HUES6 (cell line): ENCODE data around the gene TMEM254.
"Not testable (repeated sequence)": the region's sequence is repeated elsewhere in the genome, so short reads cannot be mapped to it uniquely, and the experiment has no call there.

Experiments
- H3K27ac ChIP-seq: 2 replicates; pipeline ENCODE4 v1.7.0; 2013; ENCODE audit warnings: low read depth, mild to moderate bottlenecking, low read length, inconsistent platforms
- H3K27me3 ChIP-seq: 2 replicates; pipeline ENCODE4 v1.6.1; 2013; ENCODE audit warnings: low read length; ENCODE audit not compliant: control insufficient read depth, insufficient read depth
- H3K36me3 ChIP-seq: 2 replicates; pipeline ENCODE4 v1.6.1; 2013; ENCODE audit warnings: low read length; ENCODE audit not compliant: control insufficient read depth, insufficient read depth
- H3K4me1 ChIP-seq: 2 replicates; pipeline ENCODE4 v1.6.1; 2013; ENCODE audit warnings: low read length; ENCODE audit not compliant: control insufficient read depth, insufficient read depth
- H3K4me3 ChIP-seq: 2 replicates; pipeline ENCODE4 v1.5.1; 2013; ENCODE audit warnings: low read depth, low read length
- H3K9ac ChIP-seq: one replicate; pipeline ENCODE4 v1.6.1; 2013; ENCODE audit warnings: mild to moderate bottlenecking, low read length
- H3K9me3 ChIP-seq: 2 replicates; pipeline ENCODE4 v1.6.1; 2013; ENCODE audit warnings: low read depth, low read length; ENCODE audit not compliant: control insufficient read depth, insufficient read depth

The TMEM254 gene, protein sequence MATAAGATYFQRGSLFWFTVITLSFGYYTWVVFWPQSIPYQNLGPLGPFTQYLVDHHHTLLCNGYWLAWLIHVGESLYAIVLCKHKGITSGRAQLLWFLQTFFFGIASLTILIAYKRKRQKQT

DNA sequence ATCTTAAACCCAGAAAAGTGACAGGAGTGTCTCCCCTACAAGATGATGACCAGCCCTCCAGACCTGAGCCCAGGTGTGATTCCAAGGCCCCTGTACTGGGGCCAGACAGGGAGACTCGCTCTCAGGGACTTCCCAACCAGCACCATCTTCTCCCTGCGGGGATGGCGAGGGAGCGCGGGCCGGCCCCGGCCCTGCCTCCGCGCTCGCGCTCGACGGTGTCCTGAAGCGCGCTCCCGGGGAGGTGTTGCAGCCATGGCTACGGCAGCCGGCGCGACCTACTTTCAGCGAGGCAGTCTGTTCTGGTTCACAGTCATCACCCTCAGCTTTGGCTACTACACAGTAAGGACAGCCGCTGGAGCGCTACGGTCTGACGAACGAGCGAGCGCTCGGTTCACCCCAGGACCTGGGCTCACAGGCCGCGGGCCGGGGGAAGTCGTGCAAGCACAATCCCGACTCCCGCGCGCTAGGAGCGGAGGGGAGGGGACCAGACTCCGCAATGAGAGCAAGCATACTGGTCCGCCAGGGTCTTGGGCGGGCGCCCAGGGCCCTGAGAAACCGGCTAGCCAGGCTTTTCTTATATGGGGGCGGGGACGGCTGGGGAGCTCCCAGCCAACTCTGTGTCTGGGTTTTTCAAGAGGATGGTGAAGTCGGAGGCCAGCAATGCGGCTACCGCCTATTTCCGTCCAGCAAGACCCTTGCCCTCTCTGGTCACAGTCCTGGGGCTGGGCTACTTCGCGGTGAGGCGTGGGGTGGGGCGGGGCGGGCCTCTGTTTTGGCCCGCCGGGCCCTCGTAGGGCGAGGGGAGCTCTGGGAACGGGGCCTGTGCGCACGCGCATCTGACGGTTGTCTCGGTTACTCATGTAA lies at the start of gene TMEM254:
TMEM254 (plus strand) TSS at position 218 of the 864 bp plus-strand sequence; CDS start at position 253, 35 bp downstream.
- Histone ChIP-seq H3K9me3 (no peaks in the 10 kb centered on the region), H3K9ac (peak within 1 kb of the TSS; percentile 81), H3K27me3 (no peaks in the 10 kb centered on the region), H3K4me1 (peaks cover 10% of the 10 kb centered on the region), H3K36me3 (no peaks in the 10 kb centered on the region), H3K27ac (peak within 1 kb of the TSS; percentile 89), H3K4me3 (peak within 1 kb of the TSS; percentile 85)

DNA sequence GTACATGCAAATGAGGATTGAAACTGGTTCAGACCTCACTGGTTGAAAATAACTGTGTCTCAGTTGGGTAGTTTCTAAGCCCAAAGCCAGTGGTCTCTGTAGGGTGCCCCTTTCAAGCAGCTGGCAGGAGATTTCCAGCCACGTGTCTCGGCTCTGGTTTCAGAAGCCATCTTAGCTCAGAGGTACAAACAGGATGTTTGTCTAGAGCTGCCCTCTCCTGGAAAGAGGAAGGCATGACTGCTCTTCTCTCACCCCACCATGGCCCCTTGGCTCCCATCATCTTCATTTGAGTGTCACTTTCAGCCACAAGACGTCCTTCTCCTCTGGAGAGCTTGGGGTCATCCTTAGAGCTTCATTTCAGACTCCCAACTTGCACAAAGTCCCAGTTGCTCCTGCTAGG lies 49.3 kb upstream of the TMEM254 start:
- H3K36me3 ChIP-seq, H3K9ac ChIP-seq, H3K4me3 ChIP-seq, H3K4me1 ChIP-seq, H3K27me3 ChIP-seq, H3K27ac ChIP-seq, H3K9me3 ChIP-seq: not testable (repeated sequence)

DNA sequence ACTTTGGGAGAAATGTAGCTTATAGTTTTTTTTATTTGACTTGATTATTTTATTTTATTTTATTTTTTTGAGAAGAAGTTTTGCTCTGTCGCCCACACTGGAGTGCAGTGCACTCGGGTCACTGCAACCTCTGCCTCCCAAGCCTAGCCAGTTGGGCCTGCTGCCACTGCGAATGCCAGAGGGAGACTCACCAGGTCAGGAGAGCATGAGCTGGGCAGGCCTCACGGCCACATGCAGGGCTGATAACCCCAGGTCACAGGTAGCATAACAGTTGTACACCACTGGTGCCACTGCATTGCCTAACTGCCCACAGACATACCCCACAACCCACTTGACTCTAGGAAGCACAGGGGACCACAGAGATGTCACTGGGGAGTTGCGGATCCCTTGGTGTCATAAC lies 48.6 kb upstream of the TMEM254 start:
- not testable (repeated sequence) for H3K27me3 ChIP-seq, H3K36me3 ChIP-seq, H3K9ac ChIP-seq, H3K4me1 ChIP-seq, H3K9me3 ChIP-seq, H3K27ac ChIP-seq, H3K4me3 ChIP-seq

DNA sequence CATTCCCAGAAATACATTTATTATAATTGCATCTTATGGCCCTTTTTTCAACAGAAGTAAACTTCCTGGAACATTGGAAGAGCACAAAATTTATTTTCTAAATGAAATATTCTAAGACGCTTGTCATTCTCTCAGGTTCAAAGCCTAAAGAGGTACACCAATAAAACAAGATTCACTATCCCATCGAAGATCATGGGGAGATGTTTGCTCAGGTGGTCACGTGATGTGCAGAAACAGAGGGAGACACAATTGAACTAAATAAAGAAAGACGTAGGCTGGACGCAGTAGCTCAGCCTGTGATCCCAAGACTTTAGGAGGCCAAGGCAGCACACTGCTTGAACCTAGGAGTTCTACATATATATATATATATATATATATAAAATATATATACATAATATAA lies 46.0 kb upstream of the TMEM254 start:
- Histone ChIP-seq H3K27me3 (no peaks in the 10 kb centered on the region), H3K9me3 (no peaks in the 10 kb centered on the region), H3K9ac (no peak overlapping the region), H3K36me3 (no peaks in the 10 kb centered on the region), H3K27ac (no peak overlapping the region), H3K4me3 (no peak overlapping the region), H3K4me1 (peaks cover 4% of the 10 kb centered on the region; the same call in 1 of the 2 replicates)

DNA sequence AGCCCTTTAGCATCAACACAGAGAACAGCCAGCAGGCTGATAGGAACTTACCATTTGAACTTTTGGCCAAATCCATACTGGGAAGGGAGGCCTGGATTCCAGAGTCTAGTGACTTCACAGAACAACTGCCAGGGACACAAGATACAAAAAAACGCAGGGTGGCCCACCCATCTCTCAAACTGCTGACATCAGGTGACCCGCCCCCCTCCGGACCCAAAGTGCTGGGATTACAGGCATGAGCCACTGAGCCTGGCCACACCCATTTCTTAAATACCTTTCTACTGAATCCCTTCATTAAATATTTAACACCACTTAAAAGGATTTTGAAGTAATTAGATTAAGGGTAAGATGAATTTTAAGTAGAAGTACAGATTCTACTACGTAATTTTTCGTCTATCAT lies 43.7 kb upstream of the TMEM254 start:
- H3K36me3 ChIP-seq: not testable (repeated sequence)

DNA sequence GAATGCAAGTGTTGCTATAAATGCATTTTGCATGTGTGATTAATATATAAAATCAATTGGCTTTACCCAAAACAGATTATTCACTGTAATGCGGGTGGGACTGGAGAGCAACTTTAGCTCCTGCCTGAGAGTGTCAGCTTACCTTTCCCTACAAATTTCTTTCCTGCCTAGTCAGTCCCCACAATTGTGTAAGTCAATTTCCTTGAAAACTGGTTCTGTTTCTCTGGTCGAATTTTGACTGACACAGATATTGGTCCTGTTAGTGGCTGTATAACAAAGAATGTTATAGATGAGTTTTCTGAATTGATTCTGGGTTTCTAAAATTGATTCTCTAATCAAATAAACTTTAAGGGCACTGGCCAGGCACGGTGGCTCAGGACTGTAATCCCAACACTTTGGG lies 43.0 kb upstream of the TMEM254 start:
- not testable (repeated sequence) for H3K4me3 ChIP-seq, H3K9ac ChIP-seq, H3K4me1 ChIP-seq, H3K36me3 ChIP-seq, H3K27me3 ChIP-seq, H3K27ac ChIP-seq, H3K9me3 ChIP-seq

More for the DNA sequence above, 43.7 kb upstream of the TMEM254 start:
- H3K9ac ChIP-seq, H3K4me1 ChIP-seq, H3K9me3 ChIP-seq, H3K27me3 ChIP-seq, H3K4me3 ChIP-seq, H3K27ac ChIP-seq: not testable (repeated sequence)

DNA sequence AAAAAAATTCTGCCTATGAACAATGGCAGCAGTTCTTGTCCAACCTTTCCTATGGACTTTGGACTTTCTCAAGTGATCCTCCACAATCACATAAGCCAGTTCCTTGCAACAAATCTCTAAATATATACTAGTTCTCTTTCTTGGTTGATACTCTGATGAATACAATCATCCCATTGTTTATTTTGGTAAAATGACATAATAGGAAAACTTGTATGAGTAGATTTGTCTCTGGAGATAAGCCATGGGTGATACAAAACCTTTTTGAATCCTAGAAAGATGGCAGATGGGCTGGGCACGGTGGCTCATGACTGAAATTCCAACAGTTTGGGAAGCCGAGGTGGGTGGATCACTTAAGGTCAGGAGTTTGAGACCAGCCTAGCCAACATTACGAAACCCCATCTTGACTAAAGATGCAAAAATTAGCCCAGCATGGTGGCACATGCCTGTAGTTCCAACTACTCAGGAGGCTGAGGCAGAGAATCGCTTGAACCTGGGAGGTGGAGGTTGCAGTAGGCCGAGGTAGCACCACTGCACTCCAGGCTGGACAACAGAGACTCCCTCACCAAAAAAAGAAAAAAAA lies 41.5 kb upstream of the TMEM254 start:
- H3K9me3 ChIP-seq, H3K9ac ChIP-seq, H3K4me3 ChIP-seq, H3K4me1 ChIP-seq, H3K36me3 ChIP-seq, H3K27me3 ChIP-seq, H3K27ac ChIP-seq: not testable (repeated sequence)

DNA sequence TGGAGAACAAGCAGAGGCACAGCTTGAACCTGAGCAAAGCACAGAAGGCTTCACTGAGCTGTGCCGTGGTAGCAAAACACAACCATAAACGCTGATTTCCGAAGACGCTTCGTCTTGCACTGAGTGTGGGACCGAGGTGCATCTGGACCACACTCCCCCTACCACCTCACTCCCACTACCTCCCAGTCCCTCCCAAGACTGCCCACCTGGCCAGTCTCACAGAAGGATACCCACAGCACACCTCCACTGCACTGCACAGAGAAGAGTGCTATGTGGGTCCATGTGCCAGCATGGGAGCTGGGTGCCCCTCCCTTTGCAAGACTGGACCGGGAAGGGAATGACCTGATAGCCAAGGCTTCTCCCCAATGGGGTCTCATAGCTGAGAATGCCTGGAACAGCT lies 40.2 kb upstream of the TMEM254 start:
- H3K9me3 ChIP-seq, H3K4me1 ChIP-seq, H3K27ac ChIP-seq, H3K4me3 ChIP-seq, H3K9ac ChIP-seq, H3K27me3 ChIP-seq, H3K36me3 ChIP-seq: not testable (repeated sequence)

DNA sequence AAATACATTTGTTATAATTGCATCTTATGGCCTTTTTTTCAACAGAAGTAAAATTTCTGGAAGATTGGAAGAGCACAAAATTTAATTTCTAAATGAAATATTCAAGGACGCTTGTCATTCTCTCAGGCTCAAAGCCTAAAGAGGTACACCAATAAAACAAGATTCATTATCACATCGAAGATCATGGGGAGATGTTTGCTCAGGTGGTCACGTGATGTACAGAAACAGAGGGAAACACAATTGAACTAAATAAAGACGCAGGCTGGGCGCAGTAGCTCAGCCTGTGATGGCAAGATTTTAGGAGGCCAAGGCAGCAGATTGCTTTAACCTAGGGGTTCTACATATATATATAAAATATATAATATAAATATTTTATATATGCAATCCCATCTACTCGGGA lies 37.3 kb upstream of the TMEM254 start:
- Histone ChIP-seq H3K4me1 (peaks cover 2% of the 10 kb centered on the region; the same call in 1 of the 2 replicates), H3K9ac (no peak overlapping the region), H3K27me3 (no peaks in the 10 kb centered on the region), H3K4me3 (no peak overlapping the region), H3K27ac (no peak overlapping the region), H3K9me3 (no peaks in the 10 kb centered on the region), H3K36me3 (no peaks in the 10 kb centered on the region)

DNA sequence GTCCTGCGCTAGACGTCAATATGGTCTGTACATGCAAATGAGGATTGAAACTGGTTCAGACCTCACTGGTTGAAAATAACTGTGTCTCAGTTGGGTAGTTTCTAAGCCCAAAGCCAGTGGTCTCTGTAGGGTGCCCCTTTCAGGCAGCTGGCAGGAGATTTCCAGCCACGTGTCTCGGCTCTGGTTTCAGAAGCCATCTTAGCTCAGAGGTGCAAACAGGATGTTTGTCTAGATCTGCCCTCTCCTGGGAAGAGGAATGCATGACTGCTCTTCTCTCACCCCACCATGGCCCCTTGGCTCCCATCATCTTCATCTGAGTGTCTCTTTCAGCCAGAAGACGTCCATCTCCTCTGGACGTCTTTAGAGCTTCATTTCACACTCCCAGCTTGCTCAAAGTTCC lies 33.5 kb upstream of the TMEM254 start:
- not testable (repeated sequence) for H3K27me3 ChIP-seq, H3K4me1 ChIP-seq, H3K9ac ChIP-seq, H3K9me3 ChIP-seq, H3K36me3 ChIP-seq, H3K27ac ChIP-seq, H3K4me3 ChIP-seq

DNA sequence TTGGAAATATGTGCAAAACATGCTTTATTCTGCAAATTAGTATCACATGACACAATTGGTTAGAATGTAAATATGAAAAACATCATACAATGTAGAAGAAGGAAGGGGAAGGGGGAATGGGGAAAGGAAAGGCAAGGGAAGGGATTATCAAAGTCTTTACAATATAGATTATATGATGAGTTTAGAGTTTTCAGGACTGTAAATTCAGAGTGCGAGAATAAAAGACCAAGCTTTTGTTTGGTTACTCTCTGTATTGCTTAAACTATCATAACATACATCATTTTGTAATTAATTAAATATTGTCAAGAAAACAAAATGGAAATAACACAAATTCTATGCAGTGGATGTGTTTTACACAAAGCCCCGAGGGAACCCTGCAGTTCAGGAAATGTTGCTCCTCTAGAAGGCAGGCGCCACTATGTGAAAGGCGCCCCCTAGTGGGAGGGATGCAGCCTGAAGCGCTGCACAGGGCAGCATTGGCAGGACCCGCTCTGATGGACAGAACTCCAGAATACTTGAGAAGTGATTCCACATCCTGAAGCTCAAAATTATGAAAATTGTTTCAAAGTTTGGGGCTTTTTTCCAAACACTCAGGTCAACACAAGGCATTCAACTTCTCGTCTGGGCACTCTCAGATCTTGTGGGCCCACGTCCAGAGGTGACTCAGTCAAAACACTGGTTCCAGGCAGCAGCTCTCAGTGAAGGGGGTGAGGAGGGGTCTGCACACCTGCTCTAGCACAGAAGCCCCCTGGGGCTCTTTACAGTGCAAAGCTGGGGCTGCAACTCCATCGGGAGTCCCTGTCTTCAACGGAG lies 31.6 kb upstream of the TMEM254 start:
- no peak overlapping the region for H3K9ac ChIP-seq
- H3K36me3 ChIP-seq: no peaks in the 10 kb centered on the region
- no peak overlapping the region for H3K4me3 ChIP-seq
- no peaks in the 10 kb centered on the region for H3K9me3 ChIP-seq
- peaks cover 2% of the 10 kb centered on the region; the same call in 1 of the 2 replicates for H3K4me1 ChIP-seq
- no peak overlapping the region for H3K27ac ChIP-seq
- H3K27me3 ChIP-seq: no peaks in the 10 kb centered on the region
